ENCODE data around the gene PHYHIPL. TPM values are rescaled to one million over a fixed set of nuclear protein-coding genes. Genes with fewer than 3 reads are reported as not detected.

The PHYHIPL gene
- total and polyA plus RNA-seq, 2 of the 8 experiments (the other 6 are each of a cell fraction or from before 2014, with no cell fraction given), result 0.23 to 0.48 TPM

- TF ChIP-seq EGR1 (IDR thresholded peaks at IDR 0.05; ENCODE audit: borderline replicate concordance, low read depth, low read length), result no peak
- no peak for TF ChIP-seq MAX (IDR thresholded peaks at IDR 0.05)
- no peak for TF ChIP-seq KDM5A (IDR thresholded peaks at IDR 0.05; ENCODE audit: low read length)
- no peak for TF ChIP-seq E2F6 (IDR thresholded peaks at IDR 0.05)
Observed at GRCh38 chr10:59290448-59290847, 114.0 kb downstream of the PHYHIPL start (continued).

Other genes with a start within 250 kb of the PHYHIPL start
- gene FAM13C, start 185.9 kb downstream of the PHYHIPL start, total RNA-seq (2021; fragmentation: NEBNext Ultra II Directional; extraction: Animal tissue kit (Norgen Biotek cat#: 25700)), result 0.23 and 0.56 TPM in 2 replicates
- 0.36 and 0.62 TPM in 2 replicates for gene FAM13C, start 185.9 kb downstream of the PHYHIPL start, polyA plus RNA-seq (2011; rRNA removed)